ENCODE results near the gene GSTM3.
"Not testable (repeated sequence)": the region's sequence is repeated elsewhere in the genome, so short reads cannot be mapped to it uniquely, and the experiment has no call there.

The GSTM3 gene

GRCh38 chr1:109697861-109698260 lies 43.0 kb downstream of the GSTM3 start:
- not testable (repeated sequence) for DNase-seq (ENCODE audit: low read depth, low spot score)

GRCh38 chr1:109697066-109697465 lies 43.8 kb downstream of the GSTM3 start:
- DNase-seq (ENCODE audit: low read depth, low spot score): no peak

- not testable (repeated sequence) for DNase-seq (ENCODE audit: low read depth, low spot score)
These were observed 45.7 kb downstream of the GSTM3 start for GRCh38 chr1:109695138-109695537.

- DNase-seq (ENCODE audit: low read depth, low spot score): not testable (repeated sequence)
These were observed 46.4 kb downstream of the GSTM3 start for GRCh38 chr1:109694400-109694799.

- no peak for DNase-seq (ENCODE audit: low read depth, low spot score)
These were observed 49.1 kb downstream of the GSTM3 start for GRCh38 chr1:109691759-109692158.

- DNase-seq (ENCODE audit: low read depth, low spot score): no peak
These were observed 50.9 kb downstream of the GSTM3 start for GRCh38 chr1:109689844-109690405.

GRCh38 chr1:109687641-109688499 lies 53.0 kb downstream of the GSTM3 start, which contains the start of gene GSTM1:
Gene GSTM1, plus strand, starts transcription at chr1:109687817. Its CDS starts 57 bp downstream, at chr1:109687874.
- DNase-seq (ENCODE audit: low read depth, low spot score): no peak

- DNase-seq (ENCODE audit: low read depth, low spot score): not testable (repeated sequence)
These were observed 53.7 kb downstream of the GSTM3 start for GRCh38 chr1:109687109-109687508.

GRCh38 chr1:109685890-109686289 lies 54.9 kb downstream of the GSTM3 start:
- DNase-seq (ENCODE audit: low read depth, low spot score): not testable (repeated sequence)

GRCh38 chr1:109685399-109685798 lies 55.4 kb downstream of the GSTM3 start:
- not testable (repeated sequence) for DNase-seq (ENCODE audit: low read depth, low spot score)

GRCh38 chr1:109684777-109685176 lies 56.1 kb downstream of the GSTM3 start:
- not testable (repeated sequence) for DNase-seq (ENCODE audit: low read depth, low spot score)
